Subcutaneous adipose tissue (tissue), 4 donors: Measurements from ENCODE around the gene DOCK2. TPM values are rescaled to one million over a fixed set of nuclear protein-coding genes. Genes with fewer than 3 reads are reported as not detected.

Experiments used
- total RNA-seq, 4 donors: library from RNA; depleted of rRNA; stranded (reverse); fragments of >200 nt; gene quantifications; one replicate each; pipeline ENCODE4 v1.1.0, GENCODE V29; 2016
- TF ChIP-seq, protein P1 (sequence below): fragments of 450-650 bp; IDR thresholded peaks from one replicate; pipeline ENCODE4 v1.5.1; 2016; ENCODE audit warnings: low read depth, mild to moderate bottlenecking, control low read depth, antibody characterized with exemption, moderate library complexity

DOCK2 gene
- total RNA-seq, 4 donors from 2014 or later: 23.9 to 101 (median 51.1) TPM

DNA sequence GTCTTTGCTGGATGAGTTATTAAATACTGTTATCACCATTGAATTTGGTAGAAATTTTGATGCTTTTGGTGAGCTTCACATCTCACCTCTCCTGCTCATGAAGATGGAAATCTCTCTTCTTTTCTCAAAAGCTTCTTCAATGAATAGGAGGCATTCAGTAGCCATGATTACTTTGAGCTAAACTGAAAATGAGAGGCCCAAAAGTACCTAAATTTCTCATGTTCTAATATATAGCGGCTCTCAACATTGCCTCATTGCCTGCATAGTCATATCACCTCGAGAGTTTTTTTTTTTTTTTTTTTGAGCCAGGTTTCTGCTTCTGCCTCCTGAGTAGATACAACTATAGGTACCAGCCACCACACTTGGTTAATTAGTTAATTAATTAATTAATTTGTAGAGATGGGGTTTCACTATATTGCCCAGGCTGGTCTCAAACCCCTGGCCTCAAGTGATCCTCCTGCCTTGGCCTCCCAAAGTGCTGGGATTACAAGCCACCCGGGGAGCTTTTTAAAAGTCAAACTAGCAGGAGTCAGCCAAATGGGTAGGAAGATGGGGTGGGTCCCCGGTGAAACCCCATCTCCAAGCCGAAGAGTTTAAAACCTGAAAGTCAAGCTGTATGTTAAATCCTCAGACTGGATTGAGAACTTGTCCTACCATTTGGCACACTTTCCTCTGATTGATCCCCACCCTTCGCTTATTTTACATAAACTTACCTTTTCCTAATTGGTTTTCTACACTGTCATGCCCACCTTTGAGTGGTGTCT is 169.0 kb downstream of the DOCK2 start:
- TF ChIP-seq, protein P1, sequence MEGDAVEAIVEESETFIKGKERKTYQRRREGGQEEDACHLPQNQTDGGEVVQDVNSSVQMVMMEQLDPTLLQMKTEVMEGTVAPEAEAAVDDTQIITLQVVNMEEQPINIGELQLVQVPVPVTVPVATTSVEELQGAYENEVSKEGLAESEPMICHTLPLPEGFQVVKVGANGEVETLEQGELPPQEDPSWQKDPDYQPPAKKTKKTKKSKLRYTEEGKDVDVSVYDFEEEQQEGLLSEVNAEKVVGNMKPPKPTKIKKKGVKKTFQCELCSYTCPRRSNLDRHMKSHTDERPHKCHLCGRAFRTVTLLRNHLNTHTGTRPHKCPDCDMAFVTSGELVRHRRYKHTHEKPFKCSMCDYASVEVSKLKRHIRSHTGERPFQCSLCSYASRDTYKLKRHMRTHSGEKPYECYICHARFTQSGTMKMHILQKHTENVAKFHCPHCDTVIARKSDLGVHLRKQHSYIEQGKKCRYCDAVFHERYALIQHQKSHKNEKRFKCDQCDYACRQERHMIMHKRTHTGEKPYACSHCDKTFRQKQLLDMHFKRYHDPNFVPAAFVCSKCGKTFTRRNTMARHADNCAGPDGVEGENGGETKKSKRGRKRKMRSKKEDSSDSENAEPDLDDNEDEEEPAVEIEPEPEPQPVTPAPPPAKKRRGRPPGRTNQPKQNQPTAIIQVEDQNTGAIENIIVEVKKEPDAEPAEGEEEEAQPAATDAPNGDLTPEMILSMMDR: no peak

GRCh38 chr5:169808118-169808581 is 171.1 kb downstream of the DOCK2 start:
- TF ChIP-seq, protein P1: no peak

GRCh38 chr5:169809281-169809680 is 172.2 kb downstream of the DOCK2 start:
- TF ChIP-seq, protein P1: no peak

GRCh38 chr5:169810524-169810923 is 173.4 kb downstream of the DOCK2 start:
- TF ChIP-seq, protein P1: no peak

GRCh38 chr5:169811023-169811422 is 173.9 kb downstream of the DOCK2 start:
- TF ChIP-seq, protein P1: no peak

- TF ChIP-seq, protein P1: no peak
Measured at GRCh38 chr5:169811680-169812079, 174.6 kb downstream of the DOCK2 start.

- TF ChIP-seq, protein P1: no peak
Measured at GRCh38 chr5:169812786-169813185, 175.7 kb downstream of the DOCK2 start.
